Prostate gland (tissue), 2 donors: ENCODE measurements around the gene LSAMP. TPM values are rescaled to one million over a fixed set of nuclear protein-coding genes. Genes with fewer than 3 reads are reported as not detected.

ENCODE experiments used
- DNase-seq: peaks from one replicate; pipeline ENCODE4 v3.0.0-alpha.2; 2019; ENCODE audit warnings: low spot score
- H3K27ac ChIP-seq, 2 donors: fragments of 200-600 bp; sonication (generic); 2 replicates each; pipeline ENCODE4 v1.5.1; 2017 to 2019
- H3K27me3 ChIP-seq: fragments of 200-600 bp; sonication (generic); replicated peaks from 2 replicates; pipeline ENCODE4 v1.5.1; 2019; ENCODE audit not compliant: insufficient read depth
- H3K36me3 ChIP-seq, 2 donors: fragments of 200-600 bp; sonication (generic); 1 replicate in 1 of 2; 2 replicates in 1 of 2; pipeline versions ENCODE4 v1.5.1 to v1.8.1; 2017 to 2019
- H3K4me1 ChIP-seq: fragments of 200-600 bp; sonication (generic); replicated peaks from 2 replicates; pipeline ENCODE4 v1.5.1; 2019
- H3K4me3 ChIP-seq, 2 donors: fragments of 200-600 bp; sonication (generic); 2 replicates each; pipeline ENCODE4 v1.5.1; 2017 to 2019
- H3K9me3 ChIP-seq: fragments of 200-600 bp; sonication (generic); 2 replicates; pipeline ENCODE4 v1.5.1; 2017
- CTCF ChIP-seq, 4 experiments: fragments of 200-600 bp in 2 of 4; fragments of 450-650 bp in 2 of 4; sonication (generic) in 2 of 4; IDR thresholded peaks; 1 replicate in 3 of 4; 2 replicates in 1 of 4; pipeline ENCODE4 v1.5.1; 2016 to 2019; ENCODE audit warnings: antibody characterized with exemption in 4 of 4, mild to moderate bottlenecking in 2 of 4, moderate library complexity in 2 of 4
- POLR2A ChIP-seq: fragments of 450-650 bp; IDR thresholded peaks from one replicate; pipeline ENCODE4 v1.6.1; 2016; ENCODE audit warnings: antibody characterized with exemption, mild to moderate bottlenecking
- POLR2AphosphoS5 ChIP-seq: sonication (generic); formaldehyde crosslinking; IDR thresholded peaks from one replicate; pipeline ENCODE4 v1.6.1; 2017; ENCODE audit warnings: antibody characterized with exemption
- WGBS: methylation state at CpG from one replicate; pipeline ENCODE4 v1.1.5; 2018; 5-methylcytosine and 5-hydroxymethylcytosine counted together
- intact Hi-C: fragments of 100-400 bp; cut with DNase I; formaldehyde crosslinking; loops from one replicate; pipeline ENCODE4 v1.14.2; 2022
- total RNA-seq, 2 donors: library from RNA; depleted of rRNA; stranded (reverse); fragments of >200 nt; gene quantifications; one replicate each; pipeline ENCODE4 v1.1.0, GENCODE V29; 2016

The LSAMP gene
- total RNA-seq, 2 donors from 2014 or later, result 15.4 to 38.0 TPM

- no peaks in the 10 kb centered on the region for H3K36me3 ChIP-seq
- intact Hi-C loops, result no loop called here
- WGBS, result 64% methylated on average over 2 of the region's 2 CpGs
- H3K27ac ChIP-seq, result no peak overlapping the region
- no peak overlapping the region for H3K4me3 ChIP-seq
- DNase-seq, result no peak
- H3K9me3 ChIP-seq, result no peaks in the 10 kb centered on the region
- TF ChIP-seq CTCF (IDR thresholded peaks at IDR 0.05), result no peak
- no peak for TF ChIP-seq POLR2AphosphoS5
- TF ChIP-seq POLR2A, result no peak
- H3K27me3 ChIP-seq, result no peaks in the 10 kb centered on the region
- no peaks in the 10 kb centered on the region for H3K4me1 ChIP-seq
Measured at GRCh38 chr3:116440196-116440595, 5.1 kb downstream of the LSAMP start.

GRCh38 chr3:116433552-116433951 is 11.7 kb downstream of the LSAMP start:
- Histone ChIP-seq H3K27ac (no peak overlapping the region), H3K36me3 (no peaks in the 10 kb centered on the region), H3K4me3 (no peak overlapping the region), H3K4me1 (no peaks in the 10 kb centered on the region), H3K9me3 (no peaks in the 10 kb centered on the region), H3K27me3 (no peaks in the 10 kb centered on the region)
- WGBS, result 96% methylated on average over 1 of the region's 1 CpG
- DNase-seq, result no peak
- no peak for TF ChIP-seq POLR2A
- TF ChIP-seq CTCF (IDR thresholded peaks at IDR 0.05), result no peak
- no peak for TF ChIP-seq POLR2AphosphoS5
- intact Hi-C loops, result no loop called here

GRCh38 chr3:116432795-116433194 is 12.5 kb downstream of the LSAMP start:
- H3K27me3 ChIP-seq, result no peaks in the 10 kb centered on the region
- intact Hi-C loops, result no loop called here
- TF ChIP-seq POLR2A (no peak), CTCF (IDR thresholded peaks at IDR 0.05) (no peak), POLR2AphosphoS5 (no peak)
- no peak overlapping the region for H3K27ac ChIP-seq
- DNase-seq, result no peak
- no peak overlapping the region for H3K4me3 ChIP-seq
- no peaks in the 10 kb centered on the region for H3K4me1 ChIP-seq
- H3K9me3 ChIP-seq, result no peaks in the 10 kb centered on the region
- WGBS, result 39% methylated on average over 2 of the region's 2 CpGs
- H3K36me3 ChIP-seq, result no peaks in the 10 kb centered on the region

GRCh38 chr3:116429479-116430269 is 15.6 kb downstream of the LSAMP start:
- Histone ChIP-seq H3K4me3 (no peak overlapping the region), H3K27ac (no peak overlapping the region), H3K4me1 (no peaks in the 10 kb centered on the region), H3K9me3 (no peaks in the 10 kb centered on the region), H3K27me3 (no peaks in the 10 kb centered on the region), H3K36me3 (no peaks in the 10 kb centered on the region)
- TF ChIP-seq POLR2A (no peak), POLR2AphosphoS5 (no peak), CTCF (IDR thresholded peaks at IDR 0.05) (no peak)
- intact Hi-C loops, result no loop called here
- no peak for DNase-seq
- WGBS, result 90% methylated on average over 6 of the region's 6 CpGs

- intact Hi-C loops, result no loop called here
- 94% methylated on average over 8 of the region's 8 CpGs for WGBS
Measured at GRCh38 chr3:116426036-116426435, 19.3 kb downstream of the LSAMP start.

More at GRCh38 chr3:116426036-116426435, 19.3 kb downstream of the LSAMP start:
- Histone ChIP-seq H3K27ac (no peak overlapping the region), H3K9me3 (no peaks in the 10 kb centered on the region), H3K4me3 (no peak overlapping the region), H3K27me3 (no peaks in the 10 kb centered on the region), H3K36me3 (no peaks in the 10 kb centered on the region), H3K4me1 (no peaks in the 10 kb centered on the region)
- no peak for TF ChIP-seq POLR2A
- TF ChIP-seq CTCF (IDR thresholded peaks at IDR 0.05), result no peak
- TF ChIP-seq POLR2AphosphoS5, result no peak
- no peak for DNase-seq
